HepG2 (cell line): ENCODE measurements around the gene F2RL2. TPM values are rescaled to one million over a fixed set of nuclear protein-coding genes. Genes with fewer than 3 reads are reported as not detected.

ENCODE experiments used
- HNF4G ChIP-seq, 2 experiments: sonication (generic) in 1 of 2; formaldehyde crosslinking in 1 of 2; IDR thresholded peaks; 2 replicates each; pipeline versions ENCODE4 v1.4.0 to v1.6.1; 2011 to 2020; ENCODE audit warnings: borderline replicate concordance in 2 of 2, low read depth in 2 of 2, mild to moderate bottlenecking in 2 of 2, low read length in 1 of 2, missing genetic modification reagents in 1 of 2, moderate library complexity in 1 of 2
- TMF1 ChIP-seq: sonication (generic); formaldehyde crosslinking; IDR thresholded peaks from 2 replicates; pipeline ENCODE4 v1.8.1; 2022; ENCODE audit warnings: low read depth, missing genetic modification reagents
- ZNF318 ChIP-seq: sonication (generic); formaldehyde crosslinking; IDR thresholded peaks from 2 replicates; pipeline ENCODE4 v1.4.0; 2020; ENCODE audit warnings: mild to moderate bottlenecking, missing genetic modification reagents
- ZNF841 ChIP-seq: sonication (generic); formaldehyde crosslinking; IDR thresholded peaks from 2 replicates; pipeline ENCODE4 v1.8.1; 2023; ENCODE audit warnings: missing genetic modification reagents, borderline replicate concordance
- polyA plus RNA-seq, 8 experiments: library from polyadenylated mRNA; depleted of rRNA in 3 of 8; stranded (reverse) in 7 of 8; unstranded in 1 of 8; fragments of >200 nt; fragmentation: Illumina TruSeq in 4 of 8; extraction: Trizol in 4 of 8; gene quantifications; 2 replicates each; pipeline versions ENCODE4 v1.2.1 to v1.2.3, GENCODE V29; 2011 to 2016; ENCODE audit warnings: low read depth in 4 of 8, missing spikeins in 1 of 8, mixed read lengths in 1 of 8; ENCODE audit not compliant: insufficient read depth in 1 of 8
- total RNA-seq, 5 experiments: library from RNA; depleted of rRNA; stranded (reverse); fragments of >200 nt; fragmentation: Illumina TruSeq; extraction: Trizol; gene quantifications; 2 replicates each; pipeline ENCODE4 v1.2.3, GENCODE V29; 2016; ENCODE audit warnings: low read depth in 1 of 5

F2RL2 gene
- total and polyA plus RNA-seq, 2 of the 13 experiments (the other 11 are each of a cell fraction or from before 2014, with no cell fraction given), result not detected

DNA sequence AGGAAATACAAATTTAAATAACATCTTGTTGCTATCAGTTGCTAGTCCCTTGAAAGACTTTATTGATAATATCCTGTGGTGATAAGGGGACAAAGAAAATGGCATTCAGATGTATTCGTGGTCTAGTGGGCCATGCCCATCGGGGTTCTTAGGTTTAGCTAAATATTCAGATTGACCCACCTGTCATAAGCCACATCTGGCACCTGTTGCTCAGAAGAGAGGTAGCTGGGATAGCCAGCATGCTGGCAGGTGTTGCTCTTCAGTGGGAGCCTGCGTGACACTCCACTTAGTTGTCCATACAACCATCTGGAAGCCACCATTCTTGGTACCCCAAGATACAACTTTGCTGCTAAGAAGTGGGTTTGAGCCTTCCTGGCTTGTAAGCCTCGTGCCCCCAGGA, 36.7 kb downstream of the F2RL2 start (continued):
- no peak for TF ChIP-seq ZNF318
- TF ChIP-seq HNF4G (IDR thresholded peaks at IDR 0.05; ENCODE audit: borderline replicate concordance, low read depth, low read length), result no peak
- TF ChIP-seq HNF4G (CRISPR knock-in tag; IDR thresholded peaks at IDR 0.05; ENCODE audit: borderline replicate concordance, low read depth), result no peak
- TF ChIP-seq ZNF841 (CRISPR knock-in tag), result no peak
- no peak for TF ChIP-seq TMF1 (CRISPR knock-in tag)
